Naive B cell (primary cell): ENCODE measurements around the gene TBC1D22A. TPM values are rescaled to one million over a fixed set of nuclear protein-coding genes. Genes with fewer than 3 reads are reported as not detected.

Source experiments
- ATAC-seq, 2 donors: fragments of 150-1000 bp; cut with Tn5 transposase; 2 replicates each; pipeline ENCODE4 v1.10.0; 2021; ENCODE audit warnings: low read depth in 2 of 2, mild to moderate bottlenecking in 2 of 2, moderate library complexity in 2 of 2
- DNase-seq: peaks from one replicate; pipeline ENCODE4 v3.0.0; 2022
- H3K27ac Mint-ChIP-seq, 6 donors: one replicate each; pipeline ENCODE4 v1.8.0; 2020 to 2022; ENCODE audit warnings: mild to moderate bottlenecking in 6 of 6, mixed read lengths in 6 of 6, moderate library complexity in 5 of 6, inconsistent platforms in 2 of 6
- H3K27me3 Mint-ChIP-seq, 3 donors: one replicate each; pipeline ENCODE4 v1.8.0; 2021 to 2022; ENCODE audit warnings: mixed read lengths in 3 of 3, mild to moderate bottlenecking in 1 of 3
- H3K36me3 Mint-ChIP-seq, 2 donors: one replicate each; pipeline ENCODE4 v1.8.0; 2020 to 2022; ENCODE audit warnings: mixed read lengths in 2 of 2, inconsistent platforms in 1 of 2, mild to moderate bottlenecking in 1 of 2
- H3K4me1 Mint-ChIP-seq, 3 donors: one replicate each; pipeline ENCODE4 v1.8.0; 2020 to 2022; ENCODE audit warnings: mixed read lengths in 3 of 3, inconsistent platforms in 1 of 3, mild to moderate bottlenecking in 1 of 3, moderate library complexity in 1 of 3
- H3K4me3 Mint-ChIP-seq, 8 donors: one replicate each; pipeline ENCODE4 v1.8.0; 2020 to 2022; ENCODE audit warnings: mild to moderate bottlenecking in 8 of 8, mixed read lengths in 8 of 8, moderate library complexity in 8 of 8, inconsistent platforms in 2 of 8
- H3K9me3 Mint-ChIP-seq, 7 donors: one replicate each; pipeline ENCODE4 v1.8.0; 2020 to 2022; ENCODE audit warnings: mixed read lengths in 7 of 7, mild to moderate bottlenecking in 5 of 7, inconsistent platforms in 2 of 7, moderate library complexity in 1 of 7
- polyA plus RNA-seq, 6 donors: library from polyadenylated mRNA; unstranded; fragments of 300-500 nt; fragmentation: Illumina TruSeq; gene quantifications; one replicate each; pipeline ENCODE4 v1.2.3, GENCODE V29; 2021; ENCODE audit warnings: low read depth in 6 of 6

The TBC1D22A gene
- polyA plus RNA-seq, 6 donors from 2014 or later, result 47.2 to 74.5 (median 62.6) TPM

GRCh38 chr22:46931414-46931813, 169.0 kb downstream of the TBC1D22A start:
- no peak for ATAC-seq
- peaks cover 7 to 15% of the 10 kb centered on the region in 2 donors for H3K36me3 Mint-ChIP-seq
- H3K27me3 Mint-ChIP-seq, result no peaks in the 10 kb centered on the region
- no peaks in the 10 kb centered on the region for H3K9me3 Mint-ChIP-seq
- DNase-seq, result no peak
- H3K4me1 Mint-ChIP-seq, result peaks cover 12 to 31% (median 25%) of the 10 kb centered on the region in 3 donors
- peak overlapping the region in 1 of 6 donors; percentile 2 for H3K27ac Mint-ChIP-seq
- H3K4me3 Mint-ChIP-seq, result no peak overlapping the region

GRCh38 chr22:46931881-46932280, 169.4 kb downstream of the TBC1D22A start:
- Mint-ChIP-seq H3K36me3 (peaks cover 7 to 15% of the 10 kb centered on the region in 2 donors), H3K9me3 (no peaks in the 10 kb centered on the region), H3K27ac (peak overlapping the region in 2 of 6 donors; percentile 56 to 76), H3K4me1 (peaks cover 12 to 31% (median 25%) of the 10 kb centered on the region in 3 donors), H3K27me3 (no peaks in the 10 kb centered on the region), H3K4me3 (no peak overlapping the region)
- ATAC-seq, result no peak
- no peak for DNase-seq

GRCh38 chr22:46933040-46933930, 170.8 kb downstream of the TBC1D22A start:
- no peak for DNase-seq
- Mint-ChIP-seq H3K27ac (peak overlapping the region in 3 of 6 donors; percentile 30 to 72 (median 44)), H3K4me1 (peaks cover 13 to 31% (median 23%) of the 10 kb centered on the region in 3 donors), H3K36me3 (peaks cover 7 to 15% of the 10 kb centered on the region in 2 donors), H3K9me3 (no peaks in the 10 kb centered on the region), H3K27me3 (no peaks in the 10 kb centered on the region), H3K4me3 (no peak overlapping the region)
- no peak for ATAC-seq

- Mint-ChIP-seq H3K27ac (peak overlapping the region in 2 of 6 donors; percentile 5 to 72), H3K9me3 (no peaks in the 10 kb centered on the region), H3K4me3 (no peak overlapping the region), H3K27me3 (no peaks in the 10 kb centered on the region), H3K4me1 (peaks cover 14 to 33% (median 20%) of the 10 kb centered on the region in 3 donors), H3K36me3 (peaks cover 7 to 17% of the 10 kb centered on the region in 2 donors)
- DNase-seq, result no peak
- ATAC-seq, result no peak
Measured at GRCh38 chr22:46934172-46934745, 171.8 kb downstream of the TBC1D22A start.

- H3K4me3 Mint-ChIP-seq, result no peak overlapping the region
- no peaks in the 10 kb centered on the region for H3K9me3 Mint-ChIP-seq
- ATAC-seq (no peak), DNase-seq (no peak)
- H3K27ac Mint-ChIP-seq, result peak overlapping the region in 3 of 6 donors; percentile 52 to 93 (median 72)
- peaks cover 14 to 40% (median 23%) of the 10 kb centered on the region in 3 donors for H3K4me1 Mint-ChIP-seq
- H3K27me3 Mint-ChIP-seq, result no peaks in the 10 kb centered on the region
- peaks cover 7 to 23% of the 10 kb centered on the region in 2 donors for H3K36me3 Mint-ChIP-seq
Measured at GRCh38 chr22:46934746-46935491, 172.5 kb downstream of the TBC1D22A start.

- no peak for DNase-seq
- Mint-ChIP-seq H3K27ac (peak overlapping the region in 4 of 6 donors; percentile 56 to 77 (median 69)), H3K4me3 (peak overlapping the region in 1 of 8 donors; percentile 61), H3K36me3 (peaks cover 7 to 22% of the 10 kb centered on the region in 2 donors), H3K9me3 (no peaks in the 10 kb centered on the region), H3K27me3 (no peaks in the 10 kb centered on the region), H3K4me1 (peaks cover 14 to 40% (median 23%) of the 10 kb centered on the region in 3 donors)
- no peak for ATAC-seq
Measured at GRCh38 chr22:46935506-46936377, 173.3 kb downstream of the TBC1D22A start.

GRCh38 chr22:46936378-46936903, 174.0 kb downstream of the TBC1D22A start:
- H3K4me1 Mint-ChIP-seq, result peaks cover 14 to 36% (median 23%) of the 10 kb centered on the region in 3 donors
- peak overlapping the region in 4 of 6 donors; percentile 44 to 77 (median 69) for H3K27ac Mint-ChIP-seq
- ATAC-seq (no peak), DNase-seq (no peak)
- H3K9me3 Mint-ChIP-seq, result no peaks in the 10 kb centered on the region
- H3K36me3 Mint-ChIP-seq, result peaks cover 7 to 18% of the 10 kb centered on the region in 2 donors
- H3K27me3 Mint-ChIP-seq, result no peaks in the 10 kb centered on the region
- peak overlapping the region in 1 of 8 donors; percentile 61 for H3K4me3 Mint-ChIP-seq

GRCh38 chr22:46937185-46937584, 174.7 kb downstream of the TBC1D22A start:
- Mint-ChIP-seq H3K9me3 (no peaks in the 10 kb centered on the region), H3K27me3 (no peaks in the 10 kb centered on the region), H3K4me1 (peaks cover 14 to 33% (median 17%) of the 10 kb centered on the region in 3 donors), H3K27ac (no peak overlapping the region), H3K4me3 (no peak overlapping the region), H3K36me3 (peaks cover 7 to 11% of the 10 kb centered on the region in 2 donors)
- no peak for ATAC-seq
- no peak for DNase-seq

- Mint-ChIP-seq H3K9me3 (no peaks in the 10 kb centered on the region), H3K4me1 (peaks cover 22 to 36% (median 24%) of the 10 kb centered on the region in 3 donors), H3K36me3 (peaks cover 6 to 9% of the 10 kb centered on the region in 2 donors), H3K27ac (no peak overlapping the region), H3K27me3 (no peaks in the 10 kb centered on the region), H3K4me3 (no peak overlapping the region)
- ATAC-seq (no peak), DNase-seq (no peak)
Measured at GRCh38 chr22:46937939-46938338, 175.5 kb downstream of the TBC1D22A start.

GRCh38 chr22:46941968-46942798, 179.7 kb downstream of the TBC1D22A start:
- DNase-seq (no peak), ATAC-seq (peak; percentile 74 to 75)
- H3K9me3 Mint-ChIP-seq, result no peaks in the 10 kb centered on the region
- no peaks in the 10 kb centered on the region for H3K27me3 Mint-ChIP-seq
- H3K4me1 Mint-ChIP-seq, result peaks cover 29 to 49% (median 41%) of the 10 kb centered on the region in 3 donors
- peak overlapping the region; percentile 56 to 98 (median 94) for H3K27ac Mint-ChIP-seq
- H3K4me3 Mint-ChIP-seq, result peak overlapping the region; percentile 12 to 88 (median 62)
- H3K36me3 Mint-ChIP-seq, result peaks cover 0 to 15% of the 10 kb centered on the region in 2 donors
